ENCODE results near the gene TBC1D16.
"Not testable (repeated sequence)": the region's sequence is repeated elsewhere in the genome, so short reads cannot be mapped to it uniquely, and the experiment has no call there.

TBC1D16 gene

DNA sequence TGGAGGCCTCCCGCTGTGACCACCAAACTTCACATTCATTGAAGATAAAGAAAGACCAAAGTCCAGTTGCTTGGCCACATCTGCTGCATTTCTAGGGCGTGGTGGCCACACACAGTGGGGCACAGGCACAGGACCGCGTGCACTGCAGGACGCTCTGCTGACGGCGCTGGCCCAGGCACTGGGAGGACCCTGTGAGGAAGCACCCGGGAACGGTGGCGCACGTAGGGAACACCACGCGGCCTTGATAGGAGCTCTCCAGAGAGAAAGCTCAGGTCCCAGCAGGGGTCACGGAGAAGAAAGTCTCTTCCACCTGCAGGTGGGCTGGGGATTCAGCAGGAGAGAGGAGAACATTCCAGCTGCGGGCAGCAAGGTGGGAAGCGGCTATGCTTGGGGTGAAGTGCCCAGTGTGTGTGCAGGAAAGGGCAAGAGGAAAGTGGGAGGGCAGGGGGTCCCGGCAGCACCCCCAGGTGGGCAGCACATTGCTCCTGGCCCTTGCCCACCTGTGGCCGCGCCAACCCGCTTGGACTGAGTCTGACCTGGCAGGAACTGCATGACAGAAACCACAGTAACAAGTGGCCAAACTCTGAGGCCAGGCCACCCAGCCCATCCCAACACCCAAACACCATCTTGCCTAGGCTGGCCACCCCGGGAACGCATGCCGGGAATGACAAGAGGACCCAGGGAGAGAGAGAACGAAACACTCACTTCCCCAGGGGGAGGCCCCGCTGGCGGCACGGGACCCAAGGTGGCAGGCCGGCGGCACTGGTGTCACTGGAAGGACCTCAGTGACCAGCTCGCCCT lies 32.8 kb downstream of the TBC1D16 start:
- no peak for DNase-seq (ENCODE audit: low spot score)

DNA sequence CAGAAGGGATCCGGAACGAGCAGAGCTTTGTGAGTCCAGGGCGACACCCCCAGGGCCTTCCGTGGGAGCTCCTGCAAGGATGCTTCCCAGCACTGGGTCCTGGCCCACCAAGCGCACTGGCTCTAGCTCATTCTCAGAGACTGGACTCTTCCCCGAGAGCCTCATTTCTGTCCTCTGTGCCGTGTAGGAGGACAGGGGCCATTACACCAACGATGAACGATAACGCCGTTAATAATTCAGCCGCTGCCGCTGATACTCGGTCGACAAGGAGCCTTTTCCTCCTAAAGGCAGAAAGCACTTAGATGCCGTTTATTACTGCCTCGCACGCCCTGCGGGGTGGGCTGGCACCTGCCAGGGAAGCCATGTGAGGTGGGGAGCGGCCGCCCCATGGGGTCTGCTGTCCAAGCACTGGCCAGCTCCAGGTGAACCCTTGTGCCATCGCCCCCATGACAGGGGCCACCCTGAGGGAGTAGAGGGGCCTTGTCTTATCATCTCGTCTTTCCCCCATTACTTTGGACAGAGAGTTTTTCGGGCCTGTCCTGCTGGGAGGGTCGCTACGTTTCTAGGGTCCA lies 33.5 kb downstream of the TBC1D16 start:
- DNase-seq (ENCODE audit: low spot score), result no peak

DNA sequence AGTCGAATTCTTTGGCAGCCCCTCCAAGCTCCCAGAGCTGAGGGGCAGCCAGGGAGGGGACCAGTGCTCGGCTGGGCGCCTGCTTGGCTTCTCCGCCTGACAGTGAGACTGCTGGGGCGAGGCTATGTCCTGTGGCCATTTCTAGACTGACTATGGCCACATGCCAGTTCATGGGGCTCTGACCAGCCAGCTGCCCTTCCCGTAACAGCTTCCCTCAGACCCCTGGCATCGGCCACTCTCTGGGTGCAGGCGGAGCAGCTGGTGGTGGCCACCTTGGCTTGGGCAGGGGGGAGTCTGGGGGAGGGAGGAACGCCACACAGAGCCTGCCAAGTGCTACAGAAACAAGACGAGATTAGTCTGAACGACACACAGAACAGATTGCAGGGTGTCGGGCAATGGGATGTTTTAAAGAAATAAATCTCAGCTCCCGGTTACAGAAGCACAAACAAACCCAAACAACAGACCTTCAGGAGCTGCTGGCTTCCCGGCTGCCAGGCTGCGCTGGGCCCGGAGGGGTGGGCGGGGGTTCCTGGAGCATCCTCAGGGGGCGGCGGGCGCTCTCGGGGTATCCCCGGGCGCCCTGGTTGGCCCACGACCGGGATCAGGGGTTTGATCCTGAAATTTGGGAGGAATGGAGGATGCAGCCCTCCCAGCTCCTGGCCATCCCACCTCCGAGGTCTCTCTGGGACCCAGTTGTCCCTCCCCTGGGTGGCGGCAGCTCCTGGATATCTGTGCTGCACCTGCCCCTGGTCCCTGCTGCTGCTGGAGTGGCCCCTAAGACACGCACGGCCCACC lies 34.5 kb downstream of the TBC1D16 start:
- DNase-seq (ENCODE audit: low spot score), result no peak

DNA sequence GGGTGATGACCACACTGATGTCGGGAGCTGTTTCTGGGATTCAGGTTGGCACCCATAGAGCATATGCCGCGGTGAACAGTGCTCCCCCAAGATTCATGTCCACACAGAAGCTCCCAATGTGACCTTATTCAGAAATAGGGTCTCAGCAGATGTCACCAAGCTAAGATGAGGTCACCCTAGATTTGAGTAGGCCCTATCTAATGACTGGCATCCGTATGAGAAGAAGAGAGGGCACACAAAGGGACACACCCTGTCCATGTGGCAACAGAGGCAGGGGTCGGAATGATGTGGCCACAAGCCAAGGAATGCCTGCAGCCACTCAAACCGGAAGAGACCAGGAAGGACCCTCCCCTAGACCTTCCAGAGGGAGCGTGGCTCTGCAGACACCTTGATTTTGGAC lies 35.5 kb downstream of the TBC1D16 start:
- no peak for DNase-seq (ENCODE audit: low spot score)

DNA sequence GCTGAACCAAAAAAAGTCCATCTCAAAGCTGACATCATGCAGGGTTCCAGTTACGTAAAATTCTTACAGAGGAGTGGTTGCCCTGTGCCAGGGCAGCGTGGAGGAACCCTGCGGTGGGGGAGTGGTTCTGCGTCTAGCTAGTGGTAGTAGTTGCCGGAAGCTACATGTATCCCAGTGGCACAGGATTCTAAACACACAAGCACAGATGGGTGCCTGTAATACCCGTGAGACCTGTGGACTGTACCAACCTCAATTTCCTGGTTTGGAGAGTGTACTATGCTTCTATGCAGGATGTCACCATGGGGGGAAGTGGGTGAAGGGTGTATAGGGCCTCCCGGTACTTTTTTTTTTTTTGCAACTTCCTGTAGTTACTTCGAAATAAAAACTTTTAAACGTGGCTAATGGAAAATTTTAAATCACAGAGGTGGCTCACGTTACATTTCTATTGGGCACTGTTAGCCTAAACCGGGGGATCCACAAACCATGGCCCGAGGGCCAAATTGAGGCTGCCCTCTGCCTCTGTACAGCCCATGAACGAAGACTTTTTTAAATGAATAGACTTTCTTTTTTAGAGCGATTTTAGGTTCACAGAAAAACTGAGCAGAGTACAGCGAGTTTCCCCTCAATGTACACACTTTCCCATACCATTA lies 38.5 kb downstream of the TBC1D16 start:
- DNase-seq (ENCODE audit: low spot score), result no peak

DNA sequence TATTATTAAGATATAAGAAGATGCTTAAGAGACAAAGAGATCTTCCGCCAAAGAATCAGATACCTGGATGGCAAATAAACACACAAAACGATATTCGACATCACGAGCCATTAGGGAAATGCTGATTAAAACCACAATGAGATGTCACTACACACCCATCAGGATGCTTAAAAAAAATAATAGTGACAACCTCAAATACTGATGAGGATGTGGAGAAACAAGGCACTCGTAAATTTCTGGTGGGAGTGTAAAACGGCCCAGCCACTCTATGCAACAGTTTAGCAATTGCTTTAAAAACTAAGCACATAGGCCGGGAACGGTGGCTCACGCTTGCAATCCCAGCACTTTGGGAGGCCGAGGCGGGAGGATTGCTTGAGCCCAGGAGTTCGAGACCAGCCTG lies 39.4 kb downstream of the TBC1D16 start:
- no peak for DNase-seq (ENCODE audit: low spot score)

DNA sequence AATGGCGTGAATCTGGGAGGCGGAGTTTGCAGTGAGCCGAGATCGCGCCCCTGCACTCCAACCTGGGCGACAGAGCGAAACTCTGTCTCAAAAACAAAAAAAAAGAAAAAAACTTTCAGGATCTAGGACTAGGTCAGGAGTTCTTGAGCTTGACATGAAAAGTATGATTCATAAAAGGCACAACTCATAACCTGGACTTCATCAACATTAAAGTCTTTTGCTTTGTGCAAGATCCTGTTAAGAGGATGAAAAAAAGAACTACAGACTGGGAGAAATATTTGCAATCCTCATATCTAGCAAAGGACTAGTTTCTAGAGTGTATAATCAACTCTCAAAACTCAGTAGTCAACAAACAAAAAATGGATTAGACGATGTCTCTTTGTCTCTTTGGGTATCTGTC lies 40.0 kb downstream of the TBC1D16 start:
- DNase-seq (ENCODE audit: low spot score), result no peak

DNA sequence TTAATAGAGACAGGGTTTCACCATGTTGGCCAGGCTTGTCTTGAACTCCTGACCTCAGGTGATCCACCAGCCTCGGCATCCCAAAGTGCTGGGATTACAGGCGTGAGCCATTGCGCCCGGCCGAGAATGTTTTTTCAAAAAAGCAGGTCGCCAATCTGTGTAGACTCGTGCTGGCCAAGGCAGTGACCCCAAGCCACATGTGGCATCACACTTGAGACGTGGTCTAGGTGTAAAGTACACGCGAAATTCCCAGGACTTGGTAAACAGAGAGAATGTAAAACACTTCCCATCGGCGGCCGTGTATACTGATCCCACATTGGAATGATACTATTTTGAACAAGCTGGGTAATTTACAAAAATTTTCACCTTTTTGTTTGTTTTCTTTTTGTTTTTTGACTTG lies 41.1 kb downstream of the TBC1D16 start:
- DNase-seq (ENCODE audit: low spot score), result no peak

DNA sequence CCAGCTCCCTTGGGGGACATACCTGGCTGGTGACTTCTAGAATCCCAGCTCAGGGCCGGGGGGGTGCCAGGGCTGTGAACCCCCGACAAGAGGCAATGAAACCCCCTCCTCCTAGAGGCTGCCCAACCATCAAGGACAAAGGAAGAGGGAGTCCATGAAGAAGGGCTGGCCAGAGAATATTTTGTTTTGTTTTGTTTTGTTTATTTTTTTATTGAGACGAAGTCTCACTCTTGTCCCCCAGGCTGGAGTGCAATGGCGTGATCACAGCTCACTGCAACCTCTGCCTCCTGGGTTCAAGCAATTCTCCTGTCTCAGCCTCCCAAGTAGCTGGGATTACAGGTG lies 41.5 kb downstream of the TBC1D16 start:
- not testable (repeated sequence) for DNase-seq (ENCODE audit: low spot score)

DNA sequence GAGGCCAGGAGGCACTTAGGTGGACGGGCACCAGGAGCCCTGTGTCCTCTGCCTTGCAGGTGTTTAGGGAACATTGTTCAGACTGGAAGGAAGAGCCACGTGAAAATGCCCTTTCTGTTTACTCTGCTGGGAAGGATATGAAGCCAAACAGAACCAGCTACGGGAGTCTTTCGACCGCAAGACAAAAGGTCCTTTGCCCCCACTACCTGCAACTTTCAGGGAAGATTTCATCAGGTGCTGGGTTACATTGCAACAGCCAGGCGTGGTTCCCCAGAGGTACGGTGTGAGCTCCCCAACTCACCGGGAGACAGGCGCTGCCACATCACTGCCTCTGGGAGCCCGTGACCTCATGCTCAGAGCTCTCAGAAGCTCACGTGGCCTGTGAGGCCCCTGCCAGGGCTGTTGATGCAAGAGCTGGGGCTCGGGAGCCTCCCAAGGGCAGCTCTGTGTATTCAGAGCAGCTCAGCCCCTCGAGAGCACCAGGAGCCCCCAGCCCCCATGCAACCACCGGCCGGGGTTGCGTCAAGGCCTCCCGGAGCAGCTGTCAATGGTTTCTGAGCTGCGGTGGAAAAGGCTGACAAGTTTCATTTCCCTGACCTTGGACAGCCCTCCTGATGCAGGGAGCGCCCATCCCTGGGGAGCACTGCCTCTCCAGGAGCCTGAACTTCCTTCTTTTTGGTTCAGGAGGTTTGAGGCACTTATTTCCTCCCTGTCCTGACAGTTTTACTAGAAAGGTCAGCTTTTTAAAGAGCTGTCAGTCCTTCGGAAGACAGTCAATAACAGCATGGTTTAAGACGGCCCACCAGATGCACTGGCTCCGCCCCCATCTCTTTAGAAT lies 42.1 kb downstream of the TBC1D16 start:
- peak; percentile 86 for DNase-seq (ENCODE audit: low spot score)

DNA sequence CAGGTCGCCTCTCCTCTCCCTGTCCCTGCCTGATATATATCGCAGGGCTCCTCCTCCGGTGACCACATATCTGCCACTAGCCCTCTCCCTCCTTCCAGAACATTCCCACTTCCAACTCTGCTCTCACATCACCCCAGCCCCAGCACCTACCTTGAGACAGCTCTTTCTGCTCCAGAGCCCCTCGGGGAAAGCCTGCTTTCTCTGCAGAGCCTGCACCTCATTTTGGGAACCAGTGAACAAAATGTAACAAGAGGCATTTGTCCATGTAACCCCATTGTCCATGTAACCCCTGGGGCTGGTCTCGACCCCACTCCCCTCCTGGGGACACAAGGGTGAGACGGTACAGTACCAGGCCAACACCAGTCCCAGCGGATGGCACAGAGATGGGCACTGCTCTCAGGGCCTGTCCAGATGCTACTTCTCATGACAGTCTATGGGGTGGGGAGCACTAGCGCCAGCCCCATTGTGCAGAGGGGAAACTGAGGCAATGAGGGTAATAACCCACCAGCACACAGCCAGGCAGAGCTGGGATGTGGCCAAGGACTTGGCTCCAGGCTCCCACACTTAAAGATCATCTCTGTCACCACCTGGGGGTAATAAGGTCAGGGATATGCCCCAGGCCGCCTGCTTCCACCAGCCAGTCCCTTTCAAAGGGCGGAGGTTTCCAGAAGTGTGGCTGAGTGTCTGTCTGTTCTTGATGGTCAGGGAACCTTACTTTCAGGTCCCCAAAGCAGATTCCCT lies 42.9 kb downstream of the TBC1D16 start:
- DNase-seq (ENCODE audit: low spot score), result no peak

DNA sequence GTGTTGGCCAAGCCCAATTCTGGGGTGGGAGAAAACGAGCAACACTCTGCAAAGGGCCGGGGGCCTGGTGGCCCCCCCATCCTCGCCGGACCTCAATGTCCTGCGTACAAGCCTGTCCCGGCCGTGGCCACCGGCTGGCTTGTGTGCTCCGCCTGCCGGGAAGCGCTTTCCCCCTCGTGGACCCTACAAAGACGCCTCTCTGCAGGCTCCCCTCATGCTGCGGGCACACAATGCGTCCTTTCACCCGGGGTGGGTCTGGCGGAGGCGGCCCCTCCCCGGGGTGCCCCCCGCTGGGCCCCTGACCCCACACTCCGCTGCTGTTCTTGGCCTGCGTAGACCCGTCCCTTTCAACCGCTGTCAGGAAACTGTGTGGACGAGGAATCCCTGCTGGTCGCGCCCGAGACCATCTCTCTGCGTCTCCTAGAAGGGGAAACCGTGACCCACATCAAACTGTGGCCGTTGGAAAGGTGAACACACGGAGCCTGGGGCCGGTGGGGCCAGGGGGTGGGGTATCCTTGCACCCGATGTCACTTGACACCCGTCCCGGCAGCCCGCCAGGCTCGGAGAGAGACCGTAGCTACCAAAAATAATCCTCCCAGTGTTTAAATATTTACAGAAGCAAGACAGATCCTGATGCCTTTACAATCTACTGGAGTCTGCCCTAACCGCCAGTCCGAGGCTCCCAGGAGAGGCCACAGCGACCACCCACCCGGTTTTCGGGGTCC lies 43.6 kb downstream of the TBC1D16 start:
- no peak for DNase-seq (ENCODE audit: low spot score)

DNA sequence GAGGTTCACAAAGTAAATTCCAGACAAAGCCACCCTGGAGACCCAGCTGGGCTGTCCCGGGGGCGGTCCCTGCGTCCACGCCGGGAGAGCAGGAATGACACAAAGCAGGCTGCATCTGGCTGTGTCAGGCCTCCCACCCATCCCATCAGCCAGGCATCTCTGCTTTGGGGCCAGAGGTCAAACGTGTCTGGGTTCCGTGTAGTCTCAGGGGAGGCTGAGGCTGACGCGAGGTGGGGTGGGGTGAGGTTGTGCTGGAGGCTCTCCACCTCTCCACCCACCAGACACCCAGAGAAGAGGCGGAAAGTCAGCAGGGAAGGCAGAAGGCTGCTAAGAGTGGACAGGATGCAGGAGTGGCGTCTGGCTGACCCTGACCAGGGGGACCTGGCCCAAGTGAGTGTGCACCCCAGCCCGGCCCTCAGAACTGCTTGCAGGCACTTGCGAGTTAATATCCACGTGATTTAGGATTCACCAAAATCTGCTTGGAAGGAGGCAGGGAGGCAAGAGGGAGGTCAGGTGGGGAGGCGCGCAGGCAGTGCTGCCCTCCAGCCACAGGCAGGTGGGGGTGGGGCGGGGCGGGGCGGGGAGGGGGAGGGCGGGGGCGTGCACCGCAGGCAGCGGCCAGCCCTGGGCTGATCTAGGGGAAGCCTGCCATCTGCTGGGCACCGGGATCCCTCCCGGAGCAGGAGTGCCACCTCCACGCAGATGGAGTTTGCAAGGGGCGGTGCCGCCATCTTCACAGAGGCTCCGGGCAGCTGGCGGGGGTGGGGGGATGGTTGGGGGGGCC lies 44.3 kb downstream of the TBC1D16 start:
- DNase-seq (ENCODE audit: low spot score), result peak; percentile 92

DNA sequence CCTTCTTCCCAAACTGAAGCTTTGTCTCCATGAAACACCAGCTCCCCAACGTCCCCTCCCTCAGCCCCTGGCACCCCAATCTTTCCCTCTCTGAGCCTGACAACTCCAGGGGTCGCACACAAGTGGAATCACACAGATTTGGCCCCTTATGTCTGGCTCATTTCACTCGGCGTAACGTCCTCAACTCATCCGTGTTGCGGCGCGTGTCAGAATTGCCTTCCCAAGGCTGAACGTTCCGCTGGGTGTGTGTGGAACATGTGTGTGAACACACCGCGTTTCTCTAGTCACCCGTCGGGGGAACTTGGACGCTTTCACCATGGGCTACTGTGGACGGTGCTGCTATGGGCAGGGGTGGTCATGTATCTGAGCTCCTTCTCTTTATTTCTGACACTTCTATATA lies 45.0 kb downstream of the TBC1D16 start:
- no peak for DNase-seq (ENCODE audit: low spot score)

DNA sequence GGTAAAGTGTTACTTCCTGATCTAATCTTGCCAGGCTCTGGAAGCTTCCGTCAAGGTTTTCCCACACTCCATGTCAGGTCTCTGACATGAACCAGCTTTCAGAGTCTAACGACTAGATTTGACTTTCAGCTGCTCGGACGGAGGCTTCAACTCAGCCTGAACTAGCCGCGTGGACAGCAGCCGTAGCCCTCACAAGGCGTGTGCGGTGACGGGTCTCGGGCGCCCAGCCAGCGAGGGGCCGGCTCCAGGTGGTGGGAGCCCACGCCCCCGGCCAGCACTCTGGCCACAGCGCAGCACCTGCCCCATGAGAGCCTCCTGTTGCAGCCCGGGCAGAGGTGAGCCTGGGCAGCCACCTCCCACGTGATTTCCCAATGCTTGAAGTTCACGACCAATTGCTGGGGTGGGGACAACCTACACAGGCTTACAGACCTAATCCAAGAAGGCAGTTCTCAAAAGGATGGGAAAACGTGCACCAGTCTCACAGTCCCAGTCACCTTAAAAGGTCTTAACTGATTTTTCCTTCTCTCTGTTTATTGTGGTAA lies 45.5 kb downstream of the TBC1D16 start:
- DNase-seq (ENCODE audit: low spot score), result no peak

DNA sequence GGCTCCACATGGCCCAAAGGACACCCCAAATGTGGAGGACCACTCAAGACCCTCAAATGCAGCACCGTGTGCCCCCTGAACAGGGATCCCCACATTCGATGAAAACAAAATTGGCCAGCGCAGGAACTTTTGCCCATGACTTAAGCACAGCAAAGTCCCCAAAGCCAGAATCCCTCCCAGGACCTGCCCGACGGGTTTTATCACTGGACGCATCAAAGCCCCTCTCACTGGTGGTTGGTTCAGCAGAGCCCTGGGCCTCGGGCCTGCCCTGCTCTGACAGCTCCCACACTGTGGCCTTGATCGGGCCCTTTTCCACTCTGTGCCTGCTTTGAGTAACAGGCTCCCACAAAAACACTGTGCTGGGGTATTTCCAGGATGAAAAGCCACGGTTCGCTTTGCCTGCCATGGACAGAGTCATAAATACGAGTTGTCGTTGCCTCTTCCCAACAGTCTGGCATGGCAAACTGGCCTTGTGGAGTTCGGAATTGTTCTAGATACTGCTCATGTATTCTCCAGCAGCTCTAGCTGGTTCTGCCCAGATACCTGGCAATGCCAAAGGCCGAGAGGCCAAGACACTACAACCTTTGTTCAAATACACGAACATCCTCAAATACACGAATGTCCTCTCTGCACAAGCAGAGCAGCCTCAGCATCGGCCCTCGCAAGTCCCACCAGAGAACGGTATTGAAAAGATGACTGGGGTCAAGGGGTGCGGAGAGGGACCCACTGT lies 46.4 kb downstream of the TBC1D16 start:
- DNase-seq (ENCODE audit: low spot score), result no peak

DNA sequence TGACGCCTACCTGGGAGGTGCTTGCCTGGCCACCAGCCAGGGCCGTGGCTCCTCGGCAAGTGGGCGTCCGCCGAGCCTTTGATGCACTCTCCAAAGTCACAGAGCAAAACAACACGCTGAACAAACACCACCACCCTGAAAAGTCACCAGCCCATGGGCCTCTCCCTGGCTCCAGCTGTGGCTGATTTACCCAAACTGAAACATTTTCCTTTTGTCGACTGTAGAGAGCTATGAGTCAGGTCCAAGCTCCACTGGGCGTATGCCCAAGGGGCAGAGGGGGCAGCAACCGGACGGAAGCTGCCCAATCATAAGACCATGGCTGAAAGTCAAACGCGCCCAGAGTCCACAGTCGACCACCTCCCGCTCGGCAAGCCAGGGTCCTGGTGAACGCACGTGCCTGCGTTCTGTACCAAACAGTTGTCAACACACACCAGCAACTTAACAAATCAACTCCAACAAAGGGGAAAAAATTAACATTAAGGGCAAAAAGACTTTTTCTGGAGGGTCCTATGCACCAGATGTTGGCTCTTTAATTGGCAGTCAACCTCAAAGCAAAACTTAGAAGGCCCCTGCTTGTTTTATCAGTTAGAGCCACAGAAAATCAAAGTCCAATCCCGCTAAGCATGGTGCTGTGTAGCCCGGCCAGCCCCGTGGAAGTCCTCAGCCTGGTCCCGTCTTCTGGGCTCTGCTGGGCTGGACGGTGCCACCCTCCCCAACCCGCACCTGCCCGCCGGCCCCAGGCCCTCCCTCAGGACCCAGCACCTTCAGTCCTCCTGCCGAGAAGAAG lies 47.3 kb downstream of the TBC1D16 start:
- peak; percentile 86 for DNase-seq (ENCODE audit: low spot score)

DNA sequence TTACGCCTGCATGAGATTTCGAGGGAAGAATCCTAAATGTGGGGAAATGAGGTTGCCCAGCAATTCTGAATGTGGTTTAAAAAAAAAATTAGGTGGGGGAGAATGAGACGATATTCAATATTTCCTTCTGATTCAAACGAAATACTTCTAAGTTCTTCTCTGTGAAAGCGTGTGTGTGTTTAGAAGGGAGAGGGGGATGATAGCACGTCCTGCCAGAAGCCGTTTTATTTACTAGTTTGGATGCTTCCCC lies 47.8 kb downstream of the TBC1D16 start:
- DNase-seq (ENCODE audit: low spot score), result no peak

Measured in AG08395 (cell line).